GM12874 (cell line): ENCODE results near the gene UMODL1.

Experiments
- CTCF ChIP-seq: IDR thresholded peaks from 2 replicates; pipeline ENCODE4 v1.5.1; 2011; ENCODE audit warnings: low read depth, mild to moderate bottlenecking, control low read depth, low read length, moderate library complexity; ENCODE audit not compliant: insufficient read depth

UMODL1 gene

GRCh38 chr21:42127164-42128150 lies 56.3 kb downstream of the UMODL1 start:
- no peak for TF ChIP-seq CTCF

- TF ChIP-seq CTCF = no peak
These were observed 58.5 kb downstream of the UMODL1 start for GRCh38 chr21:42129300-42130266.

GRCh38 chr21:42130441-42130840 lies 59.3 kb downstream of the UMODL1 start:
- no peak for TF ChIP-seq CTCF

- no peak for TF ChIP-seq CTCF
These were observed 61.1 kb downstream of the UMODL1 start for GRCh38 chr21:42132183-42132582.

- TF ChIP-seq CTCF = no peak
These were observed 62.0 kb downstream of the UMODL1 start for GRCh38 chr21:42133131-42133530.

- TF ChIP-seq CTCF = no peak
These were observed 64.4 kb downstream of the UMODL1 start for GRCh38 chr21:42135386-42136052.
